Mucosa of descending colon (tissue), 3 donors: ENCODE results near the gene TMEM184A. TPM values are rescaled to one million over a fixed set of nuclear protein-coding genes. Genes with fewer than 3 reads are reported as not detected.

Experiments used
- ATAC-seq: fragments of 200-7000 bp; cut with Tn5 transposase; one replicate; pipeline ENCODE4 v1.9.1; 2020; ENCODE audit warnings: mild to moderate bottlenecking, moderate library complexity
- DNase-seq, 3 donors: peaks; one replicate each; pipeline ENCODE4 v3.0.0-alpha.2; 2020
- H3K36me3 ChIP-seq: fragments of 200-600 bp; one replicate; pipeline ENCODE4 v1.8.0; 2021; ENCODE audit warnings: low read depth, mild to moderate bottlenecking
- H3K4me1 ChIP-seq: fragments of 200-600 bp; one replicate; pipeline ENCODE4 v1.8.0; 2021; ENCODE audit warnings: low read depth, mild to moderate bottlenecking
- H3K4me3 ChIP-seq: fragments of 200-600 bp; one replicate; pipeline ENCODE4 v1.8.0; 2021; ENCODE audit warnings: mild to moderate bottlenecking
- H3K9me3 ChIP-seq: fragments of 200-600 bp; one replicate; pipeline ENCODE4 v1.8.0; 2021; ENCODE audit warnings: mild to moderate bottlenecking
- CTCF ChIP-seq: fragments of 200-600 bp; IDR thresholded peaks from one replicate; pipeline ENCODE4 v1.8.0; 2022; ENCODE audit warnings: antibody characterized with exemption, mild to moderate bottlenecking
- intact Hi-C, 2 donors: fragments of 100-400 bp; cut with DNase I in 1 of 2; cut with micrococcal nuclease in 1 of 2; formaldehyde crosslinking; loops; one replicate each; pipeline versions ENCODE4 v1.11.0 to v1.11.1; 2022; cut with DNase I, micrococcal nuclease
- total RNA-seq, 3 donors: library from RNA; stranded (reverse); fragmentation: NEBNext Ultra II Directional in 2 of 3; extraction: Animal tissue kit (Norgen Biotek cat#: 25700) in 2 of 3; gene quantifications; one replicate each; pipeline versions ENCODE4 v1.2.1 to v1.2.4, GENCODE V29; 2021 to 2023
- donor health status: DM: no; HTN: no; CAD: no; lungs with moderate emphysema.
- donor health status: DM: no; HTN: no; CAD: no.
- donor health status: DM: no; HTN: yes; CAD: no.

TMEM184A gene
- total RNA-seq, 3 donors from 2014 or later, result 36.7 to 87.9 (median 66.0) TPM

DNA sequence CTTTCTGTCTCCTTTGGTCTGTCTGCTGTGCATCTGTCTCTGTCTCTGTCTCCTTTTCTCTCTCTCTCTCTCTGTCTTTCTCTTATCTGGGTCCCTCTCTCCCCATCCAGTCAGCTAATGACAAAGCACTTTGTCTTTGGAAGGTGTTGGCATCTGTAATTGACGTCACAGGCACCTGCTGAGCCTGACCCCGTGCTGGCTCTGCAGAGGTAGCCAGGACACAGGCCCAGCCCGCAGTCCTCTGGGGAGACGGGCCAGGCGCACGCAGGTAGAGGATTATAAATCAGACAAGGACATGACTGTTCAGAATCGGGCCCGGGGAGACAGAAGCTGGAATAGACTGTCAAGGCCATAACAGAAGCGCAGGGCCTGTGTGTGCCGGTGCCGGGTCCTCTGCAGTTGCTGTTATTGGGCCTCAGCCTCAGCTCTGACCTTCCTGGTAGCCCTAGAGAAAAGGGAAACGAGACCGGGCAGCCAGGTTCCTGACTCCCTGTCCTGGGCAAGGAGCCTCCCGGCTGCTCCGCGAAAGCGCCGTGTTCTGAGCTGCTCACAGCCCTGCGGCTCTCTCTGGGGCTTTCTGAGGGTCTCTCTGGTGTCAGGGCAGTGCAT lies 24.5 kb upstream of the TMEM184A start:
- no peaks in the 10 kb centered on the region for H3K4me1 ChIP-seq
- no peak for TF ChIP-seq CTCF
- ATAC-seq, result no peak
- DNase-seq, result no peak
- H3K9me3 ChIP-seq, result no peaks in the 10 kb centered on the region
- intact Hi-C loops, result loop anchor here in 1 of 2 donors (5.0 kb wide), 1 partner anchor 632 kb away; no protein-coding TSS in a partner anchor
- no peaks in the 10 kb centered on the region for H3K36me3 ChIP-seq
- no peak overlapping the region for H3K4me3 ChIP-seq

GRCh38 chr7:1579481-1580421 lies 23.7 kb upstream of the TMEM184A start:
- Histone ChIP-seq H3K4me3 (no peak overlapping the region), H3K9me3 (no peaks in the 10 kb centered on the region), H3K36me3 (no peaks in the 10 kb centered on the region), H3K4me1 (no peaks in the 10 kb centered on the region)
- DNase-seq (peak in 2 of 3 donors; percentile 73 to 80), ATAC-seq (peak; percentile 97)
- TF ChIP-seq CTCF, result peak; percentile 65
- intact Hi-C loops, result loop anchor here in 1 of 2 donors (5.0 kb wide), 1 partner anchor 633 kb away; no protein-coding TSS in a partner anchor

DNA sequence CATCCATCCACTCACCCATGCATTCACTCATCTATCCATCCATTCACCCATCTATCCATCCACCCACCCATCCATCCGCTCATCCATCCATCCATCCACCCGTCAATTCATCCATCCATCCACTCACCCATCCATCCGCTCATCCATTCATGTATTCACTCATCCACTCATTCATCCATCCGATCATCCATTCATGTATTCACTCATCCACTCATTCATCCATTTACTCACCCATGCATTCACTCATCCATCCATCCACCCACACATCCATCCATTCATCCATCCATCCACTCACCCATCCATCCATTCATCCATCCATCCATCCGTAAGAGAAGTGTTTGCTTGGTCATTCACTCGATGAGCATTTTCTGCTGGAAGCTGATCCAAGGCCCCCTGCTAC lies 22.5 kb upstream of the TMEM184A start:
- intact Hi-C loops, result no loop called here
- H3K4me3 ChIP-seq, result no peak overlapping the region
- DNase-seq, result no peak
- no peak for ATAC-seq
- no peaks in the 10 kb centered on the region for H3K36me3 ChIP-seq
- H3K4me1 ChIP-seq, result no peaks in the 10 kb centered on the region
- TF ChIP-seq CTCF, result no peak
- H3K9me3 ChIP-seq, result no peaks in the 10 kb centered on the region

DNA sequence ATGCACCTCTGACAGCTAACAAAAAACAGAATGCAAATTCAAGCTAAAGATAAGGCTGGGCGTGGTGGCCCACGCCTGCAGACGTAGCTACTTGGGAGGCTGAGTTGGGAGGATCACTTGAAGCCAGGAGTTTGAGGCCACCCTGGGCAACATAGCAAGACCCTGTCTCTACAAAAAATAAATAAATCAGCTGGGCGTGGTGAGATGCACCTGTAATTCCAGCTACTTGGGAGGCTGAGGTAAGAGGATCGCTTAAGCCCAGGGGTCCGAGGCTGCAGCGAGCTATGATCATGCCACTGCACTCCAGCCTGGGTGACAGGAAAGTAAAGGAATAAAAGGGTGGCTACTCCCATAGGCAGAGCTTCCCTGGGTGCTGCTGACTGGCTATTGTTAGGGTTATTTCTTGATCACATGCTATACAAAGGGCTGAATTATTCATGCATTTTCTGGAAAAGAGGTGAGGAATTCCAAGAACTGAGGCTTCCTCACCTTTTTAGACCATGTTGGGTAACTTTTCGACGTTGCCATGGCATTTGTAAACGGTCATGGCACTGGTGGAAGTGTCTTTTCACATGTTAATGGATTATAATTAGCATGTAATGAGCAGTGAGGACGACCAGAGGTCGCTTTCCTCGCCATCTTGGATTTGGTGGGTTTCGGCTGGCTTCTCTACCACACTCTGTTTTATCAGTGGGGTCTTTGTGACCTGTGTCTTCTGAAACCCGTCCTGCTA lies 20.7 kb upstream of the TMEM184A start:
- Histone ChIP-seq H3K9me3 (no peaks in the 10 kb centered on the region), H3K4me1 (peaks cover 2% of the 10 kb centered on the region), H3K4me3 (no peak overlapping the region), H3K36me3 (no peaks in the 10 kb centered on the region)
- no peak for DNase-seq
- no peak for ATAC-seq
- intact Hi-C loops, result no loop called here
- TF ChIP-seq CTCF, result no peak

DNA sequence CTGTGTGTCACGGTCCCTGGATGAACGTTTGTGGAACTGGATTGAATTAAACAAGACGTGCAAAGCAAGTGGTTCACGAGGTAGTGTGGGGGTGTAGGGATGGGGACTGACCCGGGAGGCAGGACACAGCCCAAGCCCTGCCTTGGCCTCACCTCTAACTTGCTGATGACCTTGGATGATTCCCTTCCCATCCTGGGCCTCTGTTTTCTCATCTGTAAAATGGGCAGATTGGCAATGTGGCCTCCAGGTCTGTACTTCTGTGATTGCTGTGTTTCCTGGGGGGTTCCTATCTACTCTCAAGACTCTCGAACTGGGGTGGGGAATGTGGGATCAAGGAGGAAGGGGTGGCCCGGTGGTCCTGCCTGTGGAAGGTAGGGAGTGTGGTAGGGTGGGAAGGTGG lies 19.8 kb upstream of the TMEM184A start:
- Histone ChIP-seq H3K4me3 (no peak overlapping the region), H3K4me1 (peaks cover 10% of the 10 kb centered on the region), H3K36me3 (no peaks in the 10 kb centered on the region), H3K9me3 (no peaks in the 10 kb centered on the region)
- intact Hi-C loops, result no loop called here
- TF ChIP-seq CTCF, result no peak
- ATAC-seq, result no peak
- DNase-seq, result no peak
